Tongue (tissue), 2 donors: Measurements from ENCODE around the gene TMBIM4. TPM values are rescaled to one million over a fixed set of nuclear protein-coding genes. Genes with fewer than 3 reads are reported as not detected.
A peak's percentile ranks its signal among the peaks of the same experiment; 100 is the strongest.

ENCODE experiments used
- DNase-seq: peaks from one replicate; pipeline ENCODE4 v3.0.0-alpha.2; 2015
- total RNA-seq: library from RNA; depleted of rRNA; stranded (reverse); fragments of >200 nt; gene quantifications from one replicate; pipeline ENCODE4 v1.2.3, GENCODE V29; 2014

TMBIM4 gene
- total RNA-seq, 1 donor from 2014 or later: 107 TPM

DNA sequence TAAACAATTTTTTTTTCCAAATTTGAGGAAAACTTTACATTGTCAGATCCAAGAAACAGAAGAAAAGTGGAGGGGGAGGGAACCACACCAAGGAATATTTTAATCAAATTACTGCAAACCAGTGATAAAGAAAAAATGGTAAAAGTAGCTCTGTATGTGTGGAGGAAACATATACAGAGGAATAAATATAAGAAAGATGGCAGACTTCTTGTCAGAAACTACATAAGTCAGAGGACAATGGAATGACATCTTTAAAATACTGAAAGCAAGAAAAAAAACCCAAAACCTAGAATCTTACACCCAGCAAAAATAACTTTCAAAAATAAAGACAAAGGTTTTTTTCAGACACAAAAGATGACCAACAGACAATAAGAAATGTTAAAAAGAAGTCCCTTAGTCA is 29.1 kb downstream of the TMBIM4 start:
- no peak for DNase-seq

- no peak for DNase-seq
Observed at GRCh38 chr12:66139328-66139727, 30.5 kb downstream of the TMBIM4 start.

- no peak for DNase-seq
Observed at GRCh38 chr12:66137937-66138336, 31.9 kb downstream of the TMBIM4 start.

GRCh38 chr12:66132408-66132807 is 37.4 kb downstream of the TMBIM4 start:
- peak; percentile 51 for DNase-seq

- no peak for DNase-seq
Observed at GRCh38 chr12:66131067-66131688, 38.6 kb downstream of the TMBIM4 start.

DNA sequence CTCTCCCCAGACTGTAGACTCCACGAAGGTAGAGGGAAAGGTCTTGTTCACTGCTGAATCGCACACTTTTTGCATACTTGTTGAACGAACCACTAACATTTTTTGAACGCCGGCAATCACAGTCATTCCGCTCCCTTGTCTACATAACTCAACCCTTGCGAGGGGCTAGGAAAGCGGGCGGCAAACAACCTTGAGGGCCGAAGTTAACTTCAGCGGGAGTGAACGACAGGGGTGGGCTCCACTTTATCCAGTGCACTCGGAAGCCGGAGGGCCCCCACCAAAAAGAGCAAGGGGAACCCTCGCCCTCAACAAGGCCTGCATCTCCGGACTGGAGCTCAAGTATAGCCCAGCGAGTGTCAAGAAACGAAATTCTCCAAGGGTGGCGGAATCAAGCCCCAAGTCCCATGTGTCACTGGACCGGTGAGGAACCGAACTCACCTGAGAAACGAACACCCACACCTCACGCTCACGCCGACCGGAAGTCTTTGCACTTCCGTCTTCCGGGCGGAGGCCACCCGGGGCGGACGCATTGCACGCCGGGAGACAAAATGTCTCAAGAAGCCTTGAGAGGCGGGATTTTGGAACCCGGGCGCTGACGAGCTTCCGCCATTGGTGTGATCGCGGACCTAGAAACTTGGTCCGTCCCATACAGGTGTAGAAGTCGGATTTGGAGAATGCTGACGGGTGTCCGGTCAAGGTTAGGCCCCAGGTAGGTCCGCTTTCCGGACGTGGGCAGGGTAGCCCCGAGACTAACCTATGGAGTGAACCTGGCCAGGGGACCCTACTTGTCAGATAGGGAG is 39.3 kb downstream of the TMBIM4 start, which contains the start of gene LLPH:
Gene LLPH (minus strand): TSS at position 484 of the 800 bp plus-strand sequence. CDS start 1,644 bp downstream, outside the sequence.
- peak; percentile 96 for DNase-seq

GRCh38 chr12:66129934-66130266 is 39.9 kb downstream of the TMBIM4 start:
- DNase-seq: no peak

- DNase-seq: no peak
Observed at GRCh38 chr12:66127650-66128049, 42.1 kb downstream of the TMBIM4 start.

DNA sequence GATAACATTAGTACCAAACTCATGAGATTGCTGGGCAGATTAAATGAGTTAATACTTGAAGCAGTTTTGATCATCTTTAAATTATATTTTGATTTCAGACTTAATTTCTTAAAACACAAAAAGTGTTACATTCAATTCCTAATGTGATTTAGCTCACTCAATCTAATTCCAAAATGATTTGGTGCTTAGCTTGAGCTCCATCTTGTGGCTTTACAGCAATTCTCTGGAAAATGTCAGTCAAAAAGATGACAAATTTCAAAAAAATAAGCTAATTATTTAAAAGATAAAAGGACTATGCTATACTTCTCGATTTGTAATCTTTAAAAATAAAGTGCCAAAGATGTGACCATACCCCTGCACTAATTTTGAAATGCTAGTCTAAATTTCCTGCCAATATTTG is 49.3 kb downstream of the TMBIM4 start:
- no peak for DNase-seq

DNA sequence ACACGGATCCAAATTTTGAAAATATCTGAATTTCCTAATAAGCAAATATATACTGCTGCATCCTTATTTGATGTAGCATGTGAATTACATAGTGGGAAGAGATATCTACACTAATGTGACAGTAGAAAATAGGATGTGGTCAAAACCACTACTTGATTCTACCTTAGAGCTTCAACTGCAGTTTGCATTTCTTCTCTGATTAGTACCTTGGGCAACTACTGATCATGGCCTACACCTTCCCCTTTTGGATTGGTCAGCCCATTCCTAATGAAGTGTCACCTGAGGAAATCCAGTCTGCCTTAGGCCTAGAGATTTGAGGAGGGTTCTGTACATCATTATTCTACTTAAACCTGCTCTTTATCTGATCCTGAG is 49.9 kb downstream of the TMBIM4 start:
- DNase-seq: no peak

DNA sequence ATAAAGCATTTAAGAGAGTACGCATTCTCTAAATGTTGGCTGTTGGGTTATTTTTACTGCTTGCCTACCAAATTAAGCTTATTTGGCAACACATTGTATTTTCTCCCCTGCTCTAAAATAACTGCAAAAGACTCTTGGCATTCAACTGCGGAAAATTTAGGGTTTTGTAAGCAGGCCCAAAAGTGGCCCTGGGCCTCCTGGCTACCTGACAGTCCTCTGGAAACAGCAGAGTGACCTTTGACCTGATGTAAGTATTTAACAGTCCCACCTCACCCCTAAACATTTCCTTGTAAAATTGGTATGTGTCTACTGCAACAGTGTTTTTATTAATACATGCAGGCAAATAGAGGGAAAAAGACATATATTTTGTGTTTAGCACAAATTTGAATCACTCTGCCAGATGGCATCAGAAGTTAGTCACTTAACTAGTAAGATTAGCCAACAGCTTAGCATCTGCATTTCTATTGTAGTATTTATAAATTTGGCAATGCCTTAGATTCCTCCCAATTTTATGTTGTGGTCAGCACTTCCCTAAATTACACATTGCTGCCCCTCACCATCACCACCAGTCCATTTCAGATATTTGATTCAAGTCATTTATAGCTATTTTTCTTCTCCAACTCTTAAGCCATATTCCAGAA is 50.4 kb downstream of the TMBIM4 start:
- DNase-seq: no peak

- no peak for DNase-seq
Observed at GRCh38 chr12:66118240-66118891, 51.4 kb downstream of the TMBIM4 start.

GRCh38 chr12:66117242-66117641 is 52.6 kb downstream of the TMBIM4 start:
- DNase-seq: no peak

- DNase-seq: peak; percentile 51
Observed at GRCh38 chr12:66115071-66115600, 54.7 kb downstream of the TMBIM4 start.

DNA sequence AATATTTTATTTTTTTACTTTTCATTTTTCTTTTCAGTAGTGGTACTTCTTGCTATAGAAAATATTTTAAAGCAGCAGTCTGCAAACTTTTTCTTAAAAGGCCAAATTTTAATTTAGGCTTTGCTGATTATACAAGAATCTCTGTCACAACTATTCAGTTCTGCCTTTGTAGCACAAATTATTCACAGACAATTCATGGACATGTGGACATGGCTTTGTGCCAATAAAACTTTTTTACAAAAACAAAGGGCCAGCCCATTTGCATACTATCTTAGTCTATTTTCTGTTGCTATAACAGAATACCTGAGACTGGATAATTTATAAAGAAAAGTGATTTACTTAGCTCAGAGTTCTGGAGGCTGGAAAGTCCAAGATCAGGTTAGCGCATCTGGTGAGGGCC is 56.3 kb downstream of the TMBIM4 start:
- no peak for DNase-seq

- no peak for DNase-seq
Observed at GRCh38 chr12:66111605-66112004, 58.2 kb downstream of the TMBIM4 start.

DNA sequence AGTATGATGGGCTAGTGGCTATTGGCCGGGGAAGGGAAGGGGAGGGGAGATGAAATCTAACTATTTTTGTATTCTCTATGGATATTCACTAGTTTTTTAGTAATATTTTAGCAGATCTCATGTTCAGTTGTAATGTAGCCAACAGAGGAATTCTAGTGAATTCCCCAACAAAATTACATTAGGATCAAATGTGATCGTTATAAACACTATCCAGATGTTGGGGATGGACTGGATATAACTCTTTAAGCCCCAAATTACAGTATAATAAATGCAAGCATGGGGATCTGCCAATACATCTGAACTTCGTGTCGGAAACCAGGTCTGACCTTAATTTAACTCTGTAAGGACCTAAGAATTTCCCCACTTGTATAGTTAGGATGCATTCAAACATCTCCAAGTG is 60.7 kb downstream of the TMBIM4 start:
- DNase-seq: peak; percentile 30

- DNase-seq: no peak
Observed at GRCh38 chr12:66108386-66108785, 61.4 kb downstream of the TMBIM4 start.

DNA sequence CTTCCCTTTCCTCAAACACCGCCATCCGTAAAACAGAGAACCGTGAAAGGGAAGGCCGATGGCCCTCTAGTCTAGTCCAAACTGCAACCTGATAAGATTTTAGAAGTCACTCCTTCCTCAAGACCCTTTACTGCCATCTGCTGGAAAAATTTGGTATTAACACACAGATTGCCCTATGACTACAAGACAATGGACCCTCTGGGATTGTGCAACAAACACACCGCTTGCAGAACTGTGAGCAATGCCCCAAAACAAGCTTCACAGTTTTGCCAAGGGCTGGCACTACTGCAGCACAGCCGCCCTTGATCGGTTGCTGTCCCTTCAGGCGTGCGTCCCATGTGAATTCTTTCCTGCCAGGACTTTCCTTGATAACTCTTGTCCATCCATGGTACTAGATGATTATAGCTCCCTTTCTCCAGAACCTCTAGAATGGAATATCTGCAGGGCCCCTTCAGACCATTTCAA is 62.3 kb downstream of the TMBIM4 start:
- peak; percentile 94 for DNase-seq

DNA sequence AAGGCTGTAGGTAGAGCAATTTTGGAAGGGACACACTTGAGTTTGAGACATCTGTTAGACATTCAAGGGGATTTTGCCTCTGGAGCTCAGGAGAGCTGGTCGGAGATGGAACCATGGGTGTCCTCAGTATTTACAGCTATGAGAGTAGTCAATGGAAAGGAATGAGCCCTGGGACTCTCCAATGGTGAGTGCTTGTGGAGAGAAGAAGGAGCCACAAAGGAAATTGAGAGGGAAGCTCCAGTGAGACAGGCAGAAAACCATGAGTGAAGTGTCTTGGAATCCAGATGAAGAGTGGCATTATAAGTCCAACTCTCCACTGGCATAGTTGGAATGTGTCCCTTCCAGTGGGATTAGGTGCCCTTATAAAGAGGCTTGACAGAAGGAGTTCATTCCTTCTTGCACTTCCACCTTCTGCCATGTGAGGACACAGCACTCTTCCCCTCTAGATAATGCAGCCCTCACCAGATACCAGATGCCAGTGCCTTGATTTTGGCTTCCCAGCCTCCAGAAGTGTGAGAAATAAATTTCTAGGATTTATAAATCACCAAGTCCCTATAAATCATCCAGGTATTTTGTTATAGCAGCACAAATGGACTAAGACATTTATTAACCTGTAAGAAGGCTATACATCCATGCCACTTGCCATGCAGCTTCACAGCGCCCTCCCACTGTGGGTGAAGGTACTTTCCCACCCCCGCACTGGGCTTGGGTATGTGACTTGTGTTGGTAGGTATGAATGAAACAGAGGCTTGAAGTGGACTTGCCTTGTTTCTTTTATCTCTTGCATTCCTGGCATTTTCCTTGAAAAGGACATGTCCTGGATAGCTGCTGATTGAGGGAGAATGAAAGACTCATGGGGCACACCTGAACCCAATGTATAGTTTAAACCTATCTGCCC is 66.5 kb downstream of the TMBIM4 start:
- no peak for DNase-seq

DNA sequence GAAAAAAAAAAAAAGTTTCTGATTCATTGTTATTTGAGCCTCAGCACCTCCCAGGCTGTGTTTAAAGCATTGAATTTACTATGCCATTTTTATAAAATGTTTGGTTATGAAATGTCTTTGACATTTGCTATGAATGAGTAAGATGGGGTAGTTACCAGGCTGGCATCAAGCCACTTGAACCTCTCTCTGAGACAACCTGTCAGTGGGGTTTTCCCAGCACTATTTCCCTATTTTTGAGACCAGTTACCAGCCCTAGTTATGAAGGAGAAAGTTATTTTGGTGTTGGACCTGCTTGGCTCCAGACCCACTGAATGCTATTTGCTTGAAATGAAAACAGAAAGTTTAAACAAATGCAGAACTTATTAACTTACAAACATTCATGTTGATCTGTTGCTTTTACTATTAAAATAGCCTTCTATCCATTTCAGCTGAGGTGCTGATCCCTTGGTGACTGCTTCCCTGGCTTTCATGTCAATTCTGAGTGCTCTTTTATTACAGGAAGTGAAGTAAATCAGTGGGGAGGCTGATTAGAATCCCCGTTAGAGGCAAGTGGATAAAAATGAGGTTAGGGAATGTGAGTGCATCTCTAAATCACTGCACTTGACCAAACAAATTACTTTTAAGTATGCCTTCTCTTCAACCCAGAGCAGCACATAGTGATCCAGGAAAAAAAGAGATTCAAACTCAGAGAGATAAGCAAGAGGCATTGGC is 77.1 kb downstream of the TMBIM4 start:
- no peak for DNase-seq
